Measurements from ENCODE around the gene CDCA7. TPM values are rescaled to one million over a fixed set of nuclear protein-coding genes. Genes with fewer than 3 reads are reported as not detected.
A peak's percentile ranks its signal among the peaks of the same experiment; 100 is the strongest.

The CDCA7 gene
- total and polyA plus RNA-seq, 2 of the 13 experiments (the other 11 are each of a cell fraction or from before 2014, with no cell fraction given) = 46.2 to 57.8 TPM

GRCh38 chr2:173354582-173355131 lies at the start of gene CDCA7 (continued):
- TF ChIP-seq PBX2 (CRISPR knock-in tag; IDR thresholded peaks at IDR 0.05) (no peak), ZNF12 (CRISPR knock-in tag; IDR thresholded peaks at IDR 0.05) (no peak; the same call in 1 of the 2 replicates), ZUFSP (CRISPR knock-in tag; IDR thresholded peaks at IDR 0.05; ENCODE audit: borderline replicate concordance) (no peak), ZNF672 (CRISPR knock-in tag; IDR thresholded peaks at IDR 0.05) (no peak), POLR2A (IDR thresholded peaks at IDR 0.05; ENCODE audit: insufficient read depth in 1 of 2, low read depth in 2 of 2, low read length in 2 of 2) (peak; percentile 64 to 84; a peak in 3 of 4 replicates), ZSCAN29 (CRISPR knock-in tag; conservative IDR thresholded peaks at IDR 0.05) (peak; percentile 82), FOXK1 (CRISPR knock-in tag; IDR thresholded peaks at IDR 0.05; ENCODE audit: borderline replicate concordance, low read depth) (peak; percentile 62; the same call in 1 of the 2 replicates), AHDC1 (CRISPR knock-in tag; IDR thresholded peaks at IDR 0.05; ENCODE audit: borderline replicate concordance) (peak; percentile 78; the same call in 1 of the 2 replicates), ZNF652 (CRISPR knock-in tag; IDR thresholded peaks at IDR 0.05; ENCODE audit: borderline replicate concordance, low read depth) (no peak), ZNF891 (CRISPR knock-in tag; IDR thresholded peaks at IDR 0.05) (peak; percentile 99), HMGXB4 (CRISPR knock-in tag; IDR thresholded peaks at IDR 0.05; ENCODE audit: borderline replicate concordance in 1 of 2, low read depth in 1 of 2) (peak; percentile 23 to 90; a peak in 3 of 4 replicates), PLRG1 (conservative IDR thresholded peaks at IDR 0.05) (no peak), KLF16 (CRISPR knock-in tag; IDR thresholded peaks at IDR 0.05) (peak; percentile 4 to 79; a peak in 2 of 4 replicates), ZNF777 (CRISPR knock-in tag; IDR thresholded peaks at IDR 0.05) (peak; percentile 89), ZNF251 (CRISPR knock-in tag; IDR thresholded peaks at IDR 0.05) (no peak), ZNF737 (CRISPR knock-in tag; IDR thresholded peaks at IDR 0.05; ENCODE audit: borderline replicate concordance) (0 out of 2 replicates have a peak, but pooled peaks have one; percentile 65), BRD4 (CRISPR knock-in tag; IDR thresholded peaks at IDR 0.05) (peak; percentile 89), PHF21A (CRISPR knock-in tag; IDR thresholded peaks at IDR 0.05) (peak; percentile 52), ZNF678 (CRISPR knock-in tag; IDR thresholded peaks at IDR 0.05) (peak; percentile 93), NFIC (IDR thresholded peaks at IDR 0.05; ENCODE audit: low read length) (no peak), ZNF205 (CRISPR knock-in tag; IDR thresholded peaks at IDR 0.05) (peak; percentile 67; the same call in 1 of the 2 replicates)

Data from HepG2 (cell line).